ENCODE results near the gene UST.

Gene UST

GRCh38 chr6:148985499-148985898 lies 238.7 kb downstream of the UST start:
- no peaks in the 10 kb centered on the region for H4K20me1 ChIP-seq (ENCODE audit: insufficient read depth, low read length, poor library complexity, severe bottlenecking)
- no peaks in the 10 kb centered on the region for H3K9me2 ChIP-seq (replicated peaks; ENCODE audit: low read depth, low read length)
- H3K27me3 ChIP-seq (ENCODE audit: insufficient read depth, low read length, poor library complexity, severe bottlenecking), result no peaks in the 10 kb centered on the region
- no peak overlapping the region for H3K4me2 ChIP-seq (ENCODE audit: low read depth, low read length, poor library complexity, severe bottlenecking)
- no peak overlapping the region for H2AFZ ChIP-seq (ENCODE audit: low read length)
- H3K9ac ChIP-seq (ENCODE audit: low read depth, low read length, poor library complexity, severe bottlenecking), result no peak overlapping the region
- no peaks in the 10 kb centered on the region for H3K4me1 ChIP-seq (ENCODE audit: insufficient read depth, low read length, poor library complexity, severe bottlenecking)
- no peaks in the 10 kb centered on the region for H3K9me3 ChIP-seq (ENCODE audit: insufficient read depth, low read depth, low read length)
- no peaks in the 10 kb centered on the region for H3K36me3 ChIP-seq (ENCODE audit: insufficient read depth, low read length)
- no peak for TF ChIP-seq EZH2phosphoT487 (IDR thresholded peaks at IDR 0.05; ENCODE audit: borderline replicate concordance)
- no peak for TF ChIP-seq CTCF (conservative IDR thresholded peaks at IDR 0.05; ENCODE audit: low read length)
- H3F3A ChIP-seq (ENCODE audit: low read depth), result no peaks in the 10 kb centered on the region
- H3K79me2 ChIP-seq (ENCODE audit: insufficient read depth, low read length), result no peaks in the 10 kb centered on the region
- H3K4me3 ChIP-seq (ENCODE audit: low read length, poor library complexity, severe bottlenecking), result no peak overlapping the region

GRCh38 chr6:148986608-148987007 lies 239.8 kb downstream of the UST start:
- Histone ChIP-seq H3K4me3 (ENCODE audit: low read length, poor library complexity, severe bottlenecking) (no peak overlapping the region), H3K9me2 (replicated peaks; ENCODE audit: low read depth, low read length) (no peaks in the 10 kb centered on the region), H3F3A (ENCODE audit: low read depth) (no peaks in the 10 kb centered on the region), H3K4me1 (ENCODE audit: insufficient read depth, low read length, poor library complexity, severe bottlenecking) (no peaks in the 10 kb centered on the region), H3K9me3 (ENCODE audit: insufficient read depth, low read depth, low read length) (no peaks in the 10 kb centered on the region), H3K9ac (ENCODE audit: low read depth, low read length, poor library complexity, severe bottlenecking) (no peak overlapping the region), H3K79me2 (ENCODE audit: insufficient read depth, low read length) (no peaks in the 10 kb centered on the region), H3K36me3 (ENCODE audit: insufficient read depth, low read length) (no peaks in the 10 kb centered on the region), H3K4me2 (ENCODE audit: low read depth, low read length, poor library complexity, severe bottlenecking) (no peak overlapping the region), H3K27me3 (ENCODE audit: insufficient read depth, low read length, poor library complexity, severe bottlenecking) (no peaks in the 10 kb centered on the region), H2AFZ (ENCODE audit: low read length) (no peak overlapping the region), H4K20me1 (ENCODE audit: insufficient read depth, low read length, poor library complexity, severe bottlenecking) (no peaks in the 10 kb centered on the region)
- no peak for TF ChIP-seq EZH2phosphoT487 (IDR thresholded peaks at IDR 0.05; ENCODE audit: borderline replicate concordance)
- TF ChIP-seq CTCF (conservative IDR thresholded peaks at IDR 0.05; ENCODE audit: low read length), result no peak

GRCh38 chr6:148987982-148988381 lies 241.2 kb downstream of the UST start:
- no peaks in the 10 kb centered on the region for H4K20me1 ChIP-seq (ENCODE audit: insufficient read depth, low read length, poor library complexity, severe bottlenecking)
- no peak overlapping the region for H3K4me2 ChIP-seq (ENCODE audit: low read depth, low read length, poor library complexity, severe bottlenecking)
- H3K4me3 ChIP-seq (ENCODE audit: low read length, poor library complexity, severe bottlenecking), result no peak overlapping the region
- no peaks in the 10 kb centered on the region for H3K4me1 ChIP-seq (ENCODE audit: insufficient read depth, low read length, poor library complexity, severe bottlenecking)
- TF ChIP-seq EZH2phosphoT487 (IDR thresholded peaks at IDR 0.05; ENCODE audit: borderline replicate concordance) (no peak), CTCF (conservative IDR thresholded peaks at IDR 0.05; ENCODE audit: low read length) (no peak)
- H3K9ac ChIP-seq (ENCODE audit: low read depth, low read length, poor library complexity, severe bottlenecking), result no peak overlapping the region
- no peaks in the 10 kb centered on the region for H3F3A ChIP-seq (ENCODE audit: low read depth)
- no peaks in the 10 kb centered on the region for H3K9me2 ChIP-seq (replicated peaks; ENCODE audit: low read depth, low read length)
- no peaks in the 10 kb centered on the region for H3K79me2 ChIP-seq (ENCODE audit: insufficient read depth, low read length)
- no peaks in the 10 kb centered on the region for H3K36me3 ChIP-seq (ENCODE audit: insufficient read depth, low read length)
- no peak overlapping the region for H2AFZ ChIP-seq (ENCODE audit: low read length)
- H3K27me3 ChIP-seq (ENCODE audit: insufficient read depth, low read length, poor library complexity, severe bottlenecking), result no peaks in the 10 kb centered on the region
- H3K9me3 ChIP-seq (ENCODE audit: insufficient read depth, low read depth, low read length), result no peaks in the 10 kb centered on the region

Data from Loucy (cell line).